HepG2 (cell line): ENCODE measurements around the gene RFFL. TPM values are rescaled to one million over a fixed set of nuclear protein-coding genes. Genes with fewer than 3 reads are reported as not detected.

Experiments used
- ATM ChIP-seq: fragments of 450-650 bp; IDR thresholded peaks from 2 replicates; pipeline ENCODE4 v1.7.1; 2017; ENCODE audit warnings: mild to moderate bottlenecking, borderline replicate concordance
- HMG20B ChIP-seq: conservative IDR thresholded peaks from 2 replicates; pipeline ENCODE4 v1.6.1; 2016; ENCODE audit warnings: missing genetic modification reagents, missing compliant biosample characterization
- HOXD1 ChIP-seq: sonication (generic); formaldehyde crosslinking; IDR thresholded peaks from 2 replicates; pipeline ENCODE4 v1.5.0; 2020; ENCODE audit warnings: missing genetic modification reagents
- MED1 ChIP-seq: sonication (generic); formaldehyde crosslinking; IDR thresholded peaks from 2 replicates; pipeline ENCODE4 v1.4.0; 2020; ENCODE audit warnings: missing genetic modification reagents
- THAP11 ChIP-seq: IDR thresholded peaks from 2 replicates; pipeline ENCODE4 v1.6.1; 2016; ENCODE audit warnings: missing biosample characterization, missing genetic modification reagents
- YEATS2 ChIP-seq: sonication (generic); formaldehyde crosslinking; IDR thresholded peaks from 2 replicates; pipeline ENCODE4 v1.4.0; 2020; ENCODE audit warnings: missing genetic modification reagents, borderline replicate concordance
- ZBTB21 ChIP-seq: sonication (generic); formaldehyde crosslinking; IDR thresholded peaks from 2 replicates; pipeline ENCODE4 v1.4.0; 2020; ENCODE audit warnings: missing genetic modification reagents
- ZNF232 ChIP-seq: sonication (generic); formaldehyde crosslinking; IDR thresholded peaks from 2 replicates; pipeline ENCODE4 v1.4.0; 2020; ENCODE audit warnings: missing genetic modification reagents, borderline replicate concordance
- ZNF577 ChIP-seq: sonication (generic); formaldehyde crosslinking; IDR thresholded peaks from 2 replicates; pipeline ENCODE4 v1.4.0; 2020; ENCODE audit warnings: mild to moderate bottlenecking, low read depth, missing genetic modification reagents, borderline replicate concordance
- ZNF788 ChIP-seq: sonication (generic); formaldehyde crosslinking; IDR thresholded peaks from 2 replicates; pipeline ENCODE4 v1.5.0; 2020; ENCODE audit warnings: mild to moderate bottlenecking, missing genetic modification reagents, borderline replicate concordance
- ZSCAN30 ChIP-seq: sonication (generic); formaldehyde crosslinking; IDR thresholded peaks from 2 replicates; pipeline ENCODE4 v1.5.0; 2020; ENCODE audit warnings: mild to moderate bottlenecking, missing genetic modification reagents
- polyA plus RNA-seq, 8 experiments: library from polyadenylated mRNA; depleted of rRNA in 3 of 8; stranded (reverse) in 7 of 8; unstranded in 1 of 8; fragments of >200 nt; fragmentation: Illumina TruSeq in 4 of 8; extraction: Trizol in 4 of 8; gene quantifications; 2 replicates each; pipeline versions ENCODE4 v1.2.1 to v1.2.3, GENCODE V29; 2011 to 2016; ENCODE audit warnings: low read depth in 4 of 8, missing spikeins in 1 of 8, mixed read lengths in 1 of 8; ENCODE audit not compliant: insufficient read depth in 1 of 8
- total RNA-seq, 5 experiments: library from RNA; depleted of rRNA; stranded (reverse); fragments of >200 nt; fragmentation: Illumina TruSeq; extraction: Trizol; gene quantifications; 2 replicates each; pipeline ENCODE4 v1.2.3, GENCODE V29; 2016; ENCODE audit warnings: low read depth in 1 of 5
- TF ChIP-seq, protein P1 (sequence below): IDR thresholded peaks from 2 replicates; pipeline ENCODE4 v1.6.1; 2016; ENCODE audit warnings: low read depth, control low read depth
- TF ChIP-seq, protein P2 (sequence below): IDR thresholded peaks from 2 replicates; pipeline ENCODE4 v1.6.1; 2016; ENCODE audit warnings: missing compliant biosample characterization, missing genetic modification reagents, borderline replicate concordance
- TF ChIP-seq, protein P3 (sequence below): sonication (generic); formaldehyde crosslinking; IDR thresholded peaks from 2 replicates; pipeline ENCODE4 v1.5.0; 2020; ENCODE audit warnings: missing genetic modification reagents
- TF ChIP-seq, protein P4 (sequence below): sonication (generic); formaldehyde crosslinking; IDR thresholded peaks from 2 replicates; pipeline ENCODE4 v1.5.0; 2020; ENCODE audit warnings: mild to moderate bottlenecking, missing genetic modification reagents, borderline replicate concordance
- TF ChIP-seq, protein P5 (sequence below): sonication (generic); formaldehyde crosslinking; IDR thresholded peaks from 2 replicates; pipeline ENCODE4 v1.5.0; 2020; ENCODE audit warnings: mild to moderate bottlenecking, missing genetic modification reagents, moderate library complexity

RFFL gene
- total and polyA plus RNA-seq, 2 of the 13 experiments (the other 11 are each of a cell fraction or from before 2014, with no cell fraction given): 24.3 to 48.6 TPM

DNA sequence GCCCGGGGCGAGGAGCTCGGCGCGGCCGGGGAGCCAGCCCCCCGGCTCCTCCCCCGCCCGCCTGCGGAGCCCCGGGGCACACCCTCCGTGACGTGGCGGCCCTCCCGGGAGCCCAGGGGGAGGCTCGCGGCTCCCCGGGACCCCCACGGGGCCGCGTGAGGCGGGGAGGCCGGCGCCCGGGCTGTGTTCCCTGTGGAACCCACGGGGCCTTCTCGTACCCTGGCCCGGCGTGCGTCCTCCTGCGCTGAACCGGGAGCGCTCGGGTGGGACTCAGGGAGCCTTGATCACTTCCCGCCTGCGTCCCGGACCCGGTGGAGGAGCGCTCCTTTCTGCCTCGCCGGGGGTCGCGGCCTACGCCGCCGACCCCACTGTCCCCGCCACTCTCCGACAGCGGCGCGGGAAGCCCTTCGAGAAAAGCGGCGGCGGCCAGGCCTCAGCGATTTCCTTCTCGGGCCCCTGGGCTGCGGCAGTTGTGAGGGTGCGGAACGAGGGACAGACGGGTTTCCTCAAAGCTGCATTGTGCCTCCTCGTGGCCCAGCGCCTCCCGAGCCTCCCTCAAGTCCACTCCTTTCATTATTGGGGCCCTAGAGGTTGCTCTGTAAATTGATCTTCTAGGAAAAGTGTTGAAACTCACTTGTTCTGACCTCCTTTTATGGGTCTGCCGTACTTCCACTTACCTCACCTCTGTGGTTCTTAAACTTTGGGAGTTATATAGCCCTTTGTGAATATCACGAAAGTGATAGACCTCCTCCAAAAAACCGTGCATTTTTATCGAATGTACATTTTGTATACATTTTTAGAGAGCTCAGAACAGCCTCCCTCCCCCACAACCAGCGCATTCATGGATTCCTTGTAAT lies 82.6 kb downstream of the RFFL start (continued):
- TF ChIP-seq YEATS2 (CRISPR knock-in tag) (0 out of 2 replicates have a peak, but pooled peaks have one; percentile 26), ZSCAN30 (CRISPR knock-in tag) (no peak), ATM (no peak), HOXD1 (CRISPR knock-in tag) (no peak), ZBTB21 (CRISPR knock-in tag) (no peak), ZNF232 (CRISPR knock-in tag) (no peak), THAP11 (peak; percentile 22; the same call in 1 of the 2 replicates), MED1 (CRISPR knock-in tag) (peak; percentile 22; the same call in 1 of the 2 replicates), ZNF577 (CRISPR knock-in tag) (no peak), HMG20B (CRISPR knock-in tag) (no peak), ZNF788 (CRISPR knock-in tag) (peak; percentile 9; the same call in 1 of the 2 replicates)
- TF ChIP-seq, protein P1, sequence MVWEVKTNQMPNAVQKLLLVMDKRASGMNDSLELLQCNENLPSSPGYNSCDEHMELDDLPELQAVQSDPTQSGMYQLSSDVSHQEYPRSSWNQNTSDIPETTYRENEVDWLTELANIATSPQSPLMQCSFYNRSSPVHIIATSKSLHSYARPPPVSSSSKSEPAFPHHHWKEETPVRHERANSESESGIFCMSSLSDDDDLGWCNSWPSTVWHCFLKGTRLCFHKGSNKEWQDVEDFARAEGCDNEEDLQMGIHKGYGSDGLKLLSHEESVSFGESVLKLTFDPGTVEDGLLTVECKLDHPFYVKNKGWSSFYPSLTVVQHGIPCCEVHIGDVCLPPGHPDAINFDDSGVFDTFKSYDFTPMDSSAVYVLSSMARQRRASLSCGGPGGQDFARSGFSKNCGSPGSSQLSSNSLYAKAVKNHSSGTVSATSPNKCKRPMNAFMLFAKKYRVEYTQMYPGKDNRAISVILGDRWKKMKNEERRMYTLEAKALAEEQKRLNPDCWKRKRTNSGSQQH (CRISPR knock-in tag): peak; percentile 44; the same call in 1 of the 2 replicates
- TF ChIP-seq, protein P2, sequence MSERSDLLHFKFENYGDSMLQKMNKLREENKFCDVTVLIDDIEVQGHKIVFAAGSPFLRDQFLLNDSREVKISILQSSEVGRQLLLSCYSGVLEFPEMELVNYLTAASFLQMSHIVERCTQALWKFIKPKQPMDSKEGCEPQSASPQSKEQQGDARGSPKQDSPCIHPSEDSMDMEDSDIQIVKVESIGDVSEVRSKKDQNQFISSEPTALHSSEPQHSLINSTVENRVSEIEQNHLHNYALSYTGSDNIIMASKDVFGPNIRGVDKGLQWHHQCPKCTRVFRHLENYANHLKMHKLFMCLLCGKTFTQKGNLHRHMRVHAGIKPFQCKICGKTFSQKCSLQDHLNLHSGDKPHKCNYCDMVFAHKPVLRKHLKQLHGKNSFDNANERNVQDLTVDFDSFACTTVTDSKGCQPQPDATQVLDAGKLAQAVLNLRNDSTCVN: no peak
- TF ChIP-seq, protein P3, sequence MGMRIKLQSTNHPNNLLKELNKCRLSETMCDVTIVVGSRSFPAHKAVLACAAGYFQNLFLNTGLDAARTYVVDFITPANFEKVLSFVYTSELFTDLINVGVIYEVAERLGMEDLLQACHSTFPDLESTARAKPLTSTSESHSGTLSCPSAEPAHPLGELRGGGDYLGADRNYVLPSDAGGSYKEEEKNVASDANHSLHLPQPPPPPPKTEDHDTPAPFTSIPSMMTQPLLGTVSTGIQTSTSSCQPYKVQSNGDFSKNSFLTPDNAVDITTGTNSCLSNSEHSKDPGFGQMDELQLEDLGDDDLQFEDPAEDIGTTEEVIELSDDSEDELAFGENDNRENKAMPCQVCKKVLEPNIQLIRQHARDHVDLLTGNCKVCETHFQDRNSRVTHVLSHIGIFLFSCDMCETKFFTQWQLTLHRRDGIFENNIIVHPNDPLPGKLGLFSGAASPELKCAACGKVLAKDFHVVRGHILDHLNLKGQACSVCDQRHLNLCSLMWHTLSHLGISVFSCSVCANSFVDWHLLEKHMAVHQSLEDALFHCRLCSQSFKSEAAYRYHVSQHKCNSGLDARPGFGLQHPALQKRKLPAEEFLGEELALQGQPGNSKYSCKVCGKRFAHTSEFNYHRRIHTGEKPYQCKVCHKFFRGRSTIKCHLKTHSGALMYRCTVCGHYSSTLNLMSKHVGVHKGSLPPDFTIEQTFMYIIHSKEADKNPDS (CRISPR knock-in tag): no peak
- TF ChIP-seq, protein P4, sequence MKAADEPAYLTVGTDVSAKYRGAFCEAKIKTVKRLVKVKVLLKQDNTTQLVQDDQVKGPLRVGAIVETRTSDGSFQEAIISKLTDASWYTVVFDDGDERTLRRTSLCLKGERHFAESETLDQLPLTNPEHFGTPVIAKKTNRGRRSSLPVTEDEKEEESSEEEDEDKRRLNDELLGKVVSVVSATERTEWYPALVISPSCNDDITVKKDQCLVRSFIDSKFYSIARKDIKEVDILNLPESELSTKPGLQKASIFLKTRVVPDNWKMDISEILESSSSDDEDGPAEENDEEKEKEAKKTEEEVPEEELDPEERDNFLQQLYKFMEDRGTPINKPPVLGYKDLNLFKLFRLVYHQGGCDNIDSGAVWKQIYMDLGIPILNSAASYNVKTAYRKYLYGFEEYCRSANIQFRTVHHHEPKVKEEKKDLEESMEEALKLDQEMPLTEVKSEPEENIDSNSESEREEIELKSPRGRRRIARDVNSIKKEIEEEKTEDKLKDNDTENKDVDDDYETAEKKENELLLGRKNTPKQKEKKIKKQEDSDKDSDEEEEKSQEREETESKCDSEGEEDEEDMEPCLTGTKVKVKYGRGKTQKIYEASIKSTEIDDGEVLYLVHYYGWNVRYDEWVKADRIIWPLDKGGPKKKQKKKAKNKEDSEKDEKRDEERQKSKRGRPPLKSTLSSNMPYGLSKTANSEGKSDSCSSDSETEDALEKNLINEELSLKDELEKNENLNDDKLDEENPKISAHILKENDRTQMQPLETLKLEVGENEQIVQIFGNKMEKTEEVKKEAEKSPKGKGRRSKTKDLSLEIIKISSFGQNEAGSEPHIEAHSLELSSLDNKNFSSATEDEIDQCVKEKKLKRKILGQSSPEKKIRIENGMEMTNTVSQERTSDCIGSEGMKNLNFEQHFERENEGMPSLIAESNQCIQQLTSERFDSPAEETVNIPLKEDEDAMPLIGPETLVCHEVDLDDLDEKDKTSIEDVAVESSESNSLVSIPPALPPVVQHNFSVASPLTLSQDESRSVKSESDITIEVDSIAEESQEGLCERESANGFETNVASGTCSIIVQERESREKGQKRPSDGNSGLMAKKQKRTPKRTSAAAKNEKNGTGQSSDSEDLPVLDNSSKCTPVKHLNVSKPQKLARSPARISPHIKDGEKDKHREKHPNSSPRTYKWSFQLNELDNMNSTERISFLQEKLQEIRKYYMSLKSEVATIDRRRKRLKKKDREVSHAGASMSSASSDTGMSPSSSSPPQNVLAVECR (CRISPR knock-in tag): peak; percentile 64
- TF ChIP-seq, protein P5, sequence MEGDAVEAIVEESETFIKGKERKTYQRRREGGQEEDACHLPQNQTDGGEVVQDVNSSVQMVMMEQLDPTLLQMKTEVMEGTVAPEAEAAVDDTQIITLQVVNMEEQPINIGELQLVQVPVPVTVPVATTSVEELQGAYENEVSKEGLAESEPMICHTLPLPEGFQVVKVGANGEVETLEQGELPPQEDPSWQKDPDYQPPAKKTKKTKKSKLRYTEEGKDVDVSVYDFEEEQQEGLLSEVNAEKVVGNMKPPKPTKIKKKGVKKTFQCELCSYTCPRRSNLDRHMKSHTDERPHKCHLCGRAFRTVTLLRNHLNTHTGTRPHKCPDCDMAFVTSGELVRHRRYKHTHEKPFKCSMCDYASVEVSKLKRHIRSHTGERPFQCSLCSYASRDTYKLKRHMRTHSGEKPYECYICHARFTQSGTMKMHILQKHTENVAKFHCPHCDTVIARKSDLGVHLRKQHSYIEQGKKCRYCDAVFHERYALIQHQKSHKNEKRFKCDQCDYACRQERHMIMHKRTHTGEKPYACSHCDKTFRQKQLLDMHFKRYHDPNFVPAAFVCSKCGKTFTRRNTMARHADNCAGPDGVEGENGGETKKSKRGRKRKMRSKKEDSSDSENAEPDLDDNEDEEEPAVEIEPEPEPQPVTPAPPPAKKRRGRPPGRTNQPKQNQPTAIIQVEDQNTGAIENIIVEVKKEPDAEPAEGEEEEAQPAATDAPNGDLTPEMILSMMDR (CRISPR knock-in tag): peak; percentile 56
